Stomach (tissue), 9 donors: ENCODE measurements around the gene DPYSL4. TPM values are rescaled to one million over a fixed set of nuclear protein-coding genes. Genes with fewer than 3 reads are reported as not detected.

Experiments
- DNase-seq, 2 donors: peaks; one replicate each; pipeline versions ENCODE4 v3.0.0 to v3.0.0-alpha.2; 2013 to 2019
- H3K27ac ChIP-seq, 5 donors: fragments of 200-600 bp in 4 of 5; sonication (generic) in 4 of 5; one replicate each; pipeline ENCODE4 v1.5.1; 2013 to 2019; ENCODE audit warnings: mild to moderate bottlenecking in 1 of 5, moderate library complexity in 1 of 5
- H3K27me3 ChIP-seq, 3 donors: fragments of 200-600 bp; sonication (generic); one replicate each; pipeline ENCODE4 v1.5.1; 2017 to 2019; ENCODE audit warnings: mixed run types in 1 of 3
- H3K36me3 ChIP-seq, 4 donors: fragments of 200-600 bp; sonication (generic); 1 replicate in 3 of 4; 2 replicates in 1 of 4; pipeline ENCODE4 v1.5.1; 2016 to 2019
- H3K4me1 ChIP-seq, 4 donors: fragments of 200-600 bp; sonication (generic); one replicate each; pipeline ENCODE4 v1.5.1; 2016 to 2019
- H3K4me3 ChIP-seq, 4 donors: fragments of 200-600 bp; sonication (generic) in 3 of 4; one replicate each; pipeline ENCODE4 v1.5.1; 2016 to 2019; ENCODE audit warnings: mild to moderate bottlenecking in 1 of 4
- H3K9me3 ChIP-seq, 4 donors: fragments of 200-600 bp; sonication (generic); one replicate each; pipeline ENCODE4 v1.5.1; 2016 to 2019
- CTCF ChIP-seq, 7 experiments: fragments of 450-650 bp in 4 of 7; fragments of 200-600 bp in 3 of 7; sonication (generic) in 3 of 7; IDR thresholded peaks; one replicate each; pipeline ENCODE4 v1.5.1; 2016 to 2019; ENCODE audit warnings: antibody characterized with exemption in 7 of 7, control low read depth in 2 of 7, mild to moderate bottlenecking in 1 of 7
- EP300 ChIP-seq: sonication (generic); formaldehyde crosslinking; IDR thresholded peaks from one replicate; pipeline ENCODE4 v1.6.1; 2017; ENCODE audit warnings: antibody characterized with exemption
- POLR2A ChIP-seq, 4 donors: fragments of 450-650 bp; IDR thresholded peaks; one replicate each; pipeline ENCODE4 v1.6.1; 2016; ENCODE audit warnings: antibody characterized with exemption in 4 of 4, control low read depth in 2 of 4, mild to moderate bottlenecking in 1 of 4, moderate library complexity in 1 of 4
- POLR2AphosphoS5 ChIP-seq, 3 donors: sonication (generic); formaldehyde crosslinking; IDR thresholded peaks; one replicate each; pipeline ENCODE4 v1.6.1; 2016; ENCODE audit warnings: antibody characterized with exemption in 3 of 3
- WGBS, 5 donors: extraction: QIAGEN DNeasy Blood & Tissue Kit in 3 of 5; methylation state at CpG; one replicate each; pipeline versions ENCODE4 v1.1.5 to v1.1.7; 2013 to 2018; 5-methylcytosine and 5-hydroxymethylcytosine counted together
- intact Hi-C: fragments of 100-400 bp; cut with DNase I; formaldehyde crosslinking; loops from one replicate; pipeline ENCODE4 v1.15.1; 2023; ENCODE audit warnings: low total_unique reads
- polyA plus RNA-seq, 3 donors: library from polyadenylated mRNA; stranded (reverse); fragments of 200-250 nt; gene quantifications; one replicate each; pipeline ENCODE4 v1.2.3, GENCODE V29; 2013
- total RNA-seq, 5 donors: library from RNA; depleted of rRNA; stranded (reverse); fragments of >200 nt; gene quantifications; one replicate each; pipeline versions ENCODE4 v1.1.0 to v1.2.3, GENCODE V29; 2014 to 2016
- donor health status: healthy with polysubstance abuse.
- donor health status: Bipolar disorder and iron deficiency.
- donor health status: healthy.

Gene DPYSL4
- total and polyA plus RNA-seq, 8 donors: 0.43 to 2.0 (median 0.68) TPM; not detected in 3

GRCh38 chr10:132139526-132139925, 47.2 kb upstream of the DPYSL4 start:
- DNase-seq: no peak
- no peak overlapping the region for H3K4me3 ChIP-seq
- no peaks in the 10 kb centered on the region for H3K9me3 ChIP-seq
- intact Hi-C loops: no loop called here
- H3K4me1 ChIP-seq: peaks cover 0 to 7% (median 0%) of the 10 kb centered on the region in 4 donors
- no peaks in the 10 kb centered on the region for H3K36me3 ChIP-seq
- whole genome bisulfite sequencing, 5 donors: 73 to 79% (median 75%) methylated on average over 10 of the region's 10 CpGs
- no peak overlapping the region for H3K27ac ChIP-seq
- no peak for TF ChIP-seq POLR2A (IDR thresholded peaks at IDR 0.05)
- TF ChIP-seq POLR2AphosphoS5 (IDR thresholded peaks at IDR 0.05): no peak
- no peak for TF ChIP-seq CTCF (IDR thresholded peaks at IDR 0.05)
- TF ChIP-seq EP300: no peak
- peaks cover 0 to 36% (median 18%) of the 10 kb centered on the region in 3 donors for H3K27me3 ChIP-seq

GRCh38 chr10:132140167-132140925, 46.4 kb upstream of the DPYSL4 start:
- TF ChIP-seq EP300: no peak
- TF ChIP-seq CTCF (IDR thresholded peaks at IDR 0.05): no peak
- TF ChIP-seq POLR2A (IDR thresholded peaks at IDR 0.05): no peak
- no peak for TF ChIP-seq POLR2AphosphoS5 (IDR thresholded peaks at IDR 0.05)
- Histone ChIP-seq H3K4me1 (peaks cover 0 to 7% (median 0%) of the 10 kb centered on the region in 4 donors), H3K27me3 (peaks cover 0 to 36% (median 18%) of the 10 kb centered on the region in 3 donors), H3K27ac (no peak overlapping the region), H3K36me3 (no peaks in the 10 kb centered on the region), H3K4me3 (no peak overlapping the region), H3K9me3 (no peaks in the 10 kb centered on the region)
- WGBS, 5 donors: 87 to 93% (median 92%) methylated on average over 27 to 42 of the region's 42 CpGs
- DNase-seq: no peak
- intact Hi-C loops: loop anchor here (5.0 kb wide), 1 partner anchor 248 kb away; no protein-coding TSS in a partner anchor

- H3K9me3 ChIP-seq: no peaks in the 10 kb centered on the region
- no peaks in the 10 kb centered on the region for H3K36me3 ChIP-seq
- intact Hi-C loops: loop anchor here (5.0 kb wide), 1 partner anchor 249 kb away; no protein-coding TSS in a partner anchor
- H3K4me3 ChIP-seq: no peak overlapping the region
- WGBS, 5 donors: 77 to 100% (median 86%) methylated on average over 1 to 7 of the region's 7 CpGs
- no peak overlapping the region for H3K27ac ChIP-seq
- TF ChIP-seq POLR2AphosphoS5 (IDR thresholded peaks at IDR 0.05) (no peak), POLR2A (IDR thresholded peaks at IDR 0.05) (no peak), CTCF (IDR thresholded peaks at IDR 0.05) (no peak), EP300 (no peak)
- H3K27me3 ChIP-seq: peaks cover 0 to 36% (median 18%) of the 10 kb centered on the region in 3 donors
- no peak for DNase-seq
- H3K4me1 ChIP-seq: peaks cover 0 to 7% (median 0%) of the 10 kb centered on the region in 4 donors
Measured at GRCh38 chr10:132141076-132141475, 45.7 kb upstream of the DPYSL4 start.

- intact Hi-C loops: loop anchor here (5.0 kb wide), 1 partner anchor 249 kb away; no protein-coding TSS in a partner anchor
- peaks cover 0 to 7% (median 0%) of the 10 kb centered on the region in 4 donors for H3K4me1 ChIP-seq
- DNase-seq: no peak
- WGBS, 5 donors: 81 to 88% (median 84%) methylated on average over 27 to 32 of the region's 32 CpGs
- no peak overlapping the region for H3K4me3 ChIP-seq
- TF ChIP-seq EP300 (no peak), POLR2AphosphoS5 (IDR thresholded peaks at IDR 0.05) (no peak), CTCF (IDR thresholded peaks at IDR 0.05) (no peak)
- no peaks in the 10 kb centered on the region for H3K9me3 ChIP-seq
- H3K27me3 ChIP-seq: peaks cover 0 to 36% (median 18%) of the 10 kb centered on the region in 3 donors
- H3K27ac ChIP-seq: no peak overlapping the region
- no peaks in the 10 kb centered on the region for H3K36me3 ChIP-seq
Measured at GRCh38 chr10:132141526-132142395, 45.0 kb upstream of the DPYSL4 start.
